ENCODE measurements around the gene PTGS1.
A peak's percentile ranks its signal among the peaks of the same experiment; 100 is the strongest.

PTGS1 gene

GRCh38 chr9:122334916-122335315 is 35.9 kb upstream of the PTGS1 start:
- no peak overlapping the region for H3K4me3 ChIP-seq (ENCODE audit: low read depth, low read length)
- H3K4me1 ChIP-seq (ENCODE audit: control insufficient read depth, insufficient read depth, low read length) = peaks cover 50% of the 10 kb centered on the region
- H3K27me3 ChIP-seq (ENCODE audit: control insufficient read depth, insufficient read depth, low read length) = peaks cover 10% of the 10 kb centered on the region; the same call in 1 of the 2 replicates
- no peaks in the 10 kb centered on the region for H3K36me3 ChIP-seq (ENCODE audit: control insufficient read depth, insufficient read depth, low read length)
- H3K9me3 ChIP-seq (ENCODE audit: control insufficient read depth, insufficient read depth, low read depth, low read length) = no peaks in the 10 kb centered on the region
- no peak overlapping the region for H3K9ac ChIP-seq (ENCODE audit: low read length)
- no peak overlapping the region for H3K27ac ChIP-seq (ENCODE audit: low read depth, low read length)

- Histone ChIP-seq H3K4me1 (ENCODE audit: control insufficient read depth, insufficient read depth, low read length) (peaks cover 48% of the 10 kb centered on the region), H3K4me3 (ENCODE audit: low read depth, low read length) (no peak overlapping the region), H3K36me3 (ENCODE audit: control insufficient read depth, insufficient read depth, low read length) (no peaks in the 10 kb centered on the region), H3K9me3 (ENCODE audit: control insufficient read depth, insufficient read depth, low read depth, low read length) (no peaks in the 10 kb centered on the region), H3K27me3 (ENCODE audit: control insufficient read depth, insufficient read depth, low read length) (peaks cover 10% of the 10 kb centered on the region; the same call in 1 of the 2 replicates), H3K9ac (ENCODE audit: low read length) (no peak overlapping the region), H3K27ac (ENCODE audit: low read depth, low read length) (no peak overlapping the region)
Observed at GRCh38 chr9:122336189-122336588, 34.6 kb upstream of the PTGS1 start.

- peaks cover 42% of the 10 kb centered on the region for H3K4me1 ChIP-seq (ENCODE audit: control insufficient read depth, insufficient read depth, low read length)
- H3K4me3 ChIP-seq (ENCODE audit: low read depth, low read length) = peak overlapping the region; percentile 37
- H3K36me3 ChIP-seq (ENCODE audit: control insufficient read depth, insufficient read depth, low read length) = no peaks in the 10 kb centered on the region
- no peak overlapping the region for H3K27ac ChIP-seq (ENCODE audit: low read depth, low read length)
- no peak overlapping the region for H3K9ac ChIP-seq (ENCODE audit: low read length)
- no peaks in the 10 kb centered on the region for H3K9me3 ChIP-seq (ENCODE audit: control insufficient read depth, insufficient read depth, low read depth, low read length)
- H3K27me3 ChIP-seq (ENCODE audit: control insufficient read depth, insufficient read depth, low read length) = peaks cover 10% of the 10 kb centered on the region; the same call in 1 of the 2 replicates
Observed at GRCh38 chr9:122336866-122337555, 33.8 kb upstream of the PTGS1 start.

- no peak overlapping the region for H3K27ac ChIP-seq (ENCODE audit: low read depth, low read length)
- H3K9me3 ChIP-seq (ENCODE audit: control insufficient read depth, insufficient read depth, low read depth, low read length) = no peaks in the 10 kb centered on the region
- H3K4me3 ChIP-seq (ENCODE audit: low read depth, low read length) = peak overlapping the region; percentile 37
- H3K4me1 ChIP-seq (ENCODE audit: control insufficient read depth, insufficient read depth, low read length) = peaks cover 42% of the 10 kb centered on the region
- H3K36me3 ChIP-seq (ENCODE audit: control insufficient read depth, insufficient read depth, low read length) = no peaks in the 10 kb centered on the region
- no peak overlapping the region for H3K9ac ChIP-seq (ENCODE audit: low read length)
- H3K27me3 ChIP-seq (ENCODE audit: control insufficient read depth, insufficient read depth, low read length) = peaks cover 10% of the 10 kb centered on the region; the same call in 1 of the 2 replicates
Observed at GRCh38 chr9:122337556-122337929, 33.3 kb upstream of the PTGS1 start.

- peaks cover 36% of the 10 kb centered on the region for H3K4me1 ChIP-seq (ENCODE audit: control insufficient read depth, insufficient read depth, low read length)
- no peak overlapping the region for H3K27ac ChIP-seq (ENCODE audit: low read depth, low read length)
- peaks cover 10% of the 10 kb centered on the region; the same call in 1 of the 2 replicates for H3K27me3 ChIP-seq (ENCODE audit: control insufficient read depth, insufficient read depth, low read length)
- H3K9me3 ChIP-seq (ENCODE audit: control insufficient read depth, insufficient read depth, low read depth, low read length) = no peaks in the 10 kb centered on the region
- no peaks in the 10 kb centered on the region for H3K36me3 ChIP-seq (ENCODE audit: control insufficient read depth, insufficient read depth, low read length)
- H3K9ac ChIP-seq (ENCODE audit: low read length) = no peak overlapping the region
- no peak overlapping the region for H3K4me3 ChIP-seq (ENCODE audit: low read depth, low read length)
Observed at GRCh38 chr9:122338536-122338935, 32.3 kb upstream of the PTGS1 start.

GRCh38 chr9:122338994-122339393 is 31.8 kb upstream of the PTGS1 start:
- peaks cover 35% of the 10 kb centered on the region for H3K4me1 ChIP-seq (ENCODE audit: control insufficient read depth, insufficient read depth, low read length)
- H3K27ac ChIP-seq (ENCODE audit: low read depth, low read length) = no peak overlapping the region
- H3K9me3 ChIP-seq (ENCODE audit: control insufficient read depth, insufficient read depth, low read depth, low read length) = no peaks in the 10 kb centered on the region
- no peak overlapping the region for H3K9ac ChIP-seq (ENCODE audit: low read length)
- H3K4me3 ChIP-seq (ENCODE audit: low read depth, low read length) = no peak overlapping the region
- H3K36me3 ChIP-seq (ENCODE audit: control insufficient read depth, insufficient read depth, low read length) = no peaks in the 10 kb centered on the region
- H3K27me3 ChIP-seq (ENCODE audit: control insufficient read depth, insufficient read depth, low read length) = peaks cover 10% of the 10 kb centered on the region; the same call in 1 of the 2 replicates

GRCh38 chr9:122339579-122339978 is 31.2 kb upstream of the PTGS1 start:
- Histone ChIP-seq H3K4me1 (ENCODE audit: control insufficient read depth, insufficient read depth, low read length) (peaks cover 35% of the 10 kb centered on the region), H3K9me3 (ENCODE audit: control insufficient read depth, insufficient read depth, low read depth, low read length) (no peaks in the 10 kb centered on the region)

GRCh38 chr9:122340161-122340560 is 30.7 kb upstream of the PTGS1 start:
- Histone ChIP-seq H3K9ac (ENCODE audit: low read length) (no peak overlapping the region), H3K9me3 (ENCODE audit: control insufficient read depth, insufficient read depth, low read depth, low read length) (no peaks in the 10 kb centered on the region), H3K27ac (ENCODE audit: low read depth, low read length) (no peak overlapping the region), H3K27me3 (ENCODE audit: control insufficient read depth, insufficient read depth, low read length) (peaks cover 10% of the 10 kb centered on the region; the same call in 1 of the 2 replicates), H3K4me1 (ENCODE audit: control insufficient read depth, insufficient read depth, low read length) (peaks cover 35% of the 10 kb centered on the region), H3K4me3 (ENCODE audit: low read depth, low read length) (no peak overlapping the region), H3K36me3 (ENCODE audit: control insufficient read depth, insufficient read depth, low read length) (no peaks in the 10 kb centered on the region)

More at GRCh38 chr9:122339579-122339978, 31.2 kb upstream of the PTGS1 start:
- no peak overlapping the region for H3K9ac ChIP-seq (ENCODE audit: low read length)
- no peak overlapping the region for H3K27ac ChIP-seq (ENCODE audit: low read depth, low read length)
- no peaks in the 10 kb centered on the region for H3K36me3 ChIP-seq (ENCODE audit: control insufficient read depth, insufficient read depth, low read length)
- peaks cover 10% of the 10 kb centered on the region; the same call in 1 of the 2 replicates for H3K27me3 ChIP-seq (ENCODE audit: control insufficient read depth, insufficient read depth, low read length)
- H3K4me3 ChIP-seq (ENCODE audit: low read depth, low read length) = no peak overlapping the region

- no peak overlapping the region for H3K4me3 ChIP-seq (ENCODE audit: low read depth, low read length)
- no peak overlapping the region for H3K27ac ChIP-seq (ENCODE audit: low read depth, low read length)
- peaks cover 16% of the 10 kb centered on the region for H3K4me1 ChIP-seq (ENCODE audit: control insufficient read depth, insufficient read depth, low read length)
- H3K9me3 ChIP-seq (ENCODE audit: control insufficient read depth, insufficient read depth, low read depth, low read length) = no peaks in the 10 kb centered on the region
- no peaks in the 10 kb centered on the region for H3K36me3 ChIP-seq (ENCODE audit: control insufficient read depth, insufficient read depth, low read length)
- H3K9ac ChIP-seq (ENCODE audit: low read length) = no peak overlapping the region
- peaks cover 26% of the 10 kb centered on the region for H3K27me3 ChIP-seq (ENCODE audit: control insufficient read depth, insufficient read depth, low read length)
Observed at GRCh38 chr9:122342323-122343050, 28.3 kb upstream of the PTGS1 start.

GRCh38 chr9:122346478-122347347 is 24.1 kb upstream of the PTGS1 start:
- Histone ChIP-seq H3K27me3 (ENCODE audit: control insufficient read depth, insufficient read depth, low read length) (peaks cover 25% of the 10 kb centered on the region), H3K4me3 (ENCODE audit: low read depth, low read length) (peak overlapping the region; percentile 87), H3K4me1 (ENCODE audit: control insufficient read depth, insufficient read depth, low read length) (peaks cover 16% of the 10 kb centered on the region), H3K9me3 (ENCODE audit: control insufficient read depth, insufficient read depth, low read depth, low read length) (no peaks in the 10 kb centered on the region), H3K36me3 (ENCODE audit: control insufficient read depth, insufficient read depth, low read length) (no peaks in the 10 kb centered on the region), H3K27ac (ENCODE audit: low read depth, low read length) (no peak overlapping the region), H3K9ac (ENCODE audit: low read length) (peak overlapping the region; percentile 78)

Measured in HUES6 (cell line).